Measurements from ENCODE around the gene FOXP1. TPM values are rescaled to one million over a fixed set of nuclear protein-coding genes. Genes with fewer than 3 reads are reported as not detected.
"Not testable (repeated sequence)": the region's sequence is repeated elsewhere in the genome, so short reads cannot be mapped to it uniquely, and the experiment has no call there.

The FOXP1 gene
- total and polyA plus RNA-seq, 3 donors from 2014 or later: 37.8 to 105 (median 75.9) TPM

- WGBS, 2 donors: 54 to 65% methylated on average over 6 of the region's 6 CpGs
- intact Hi-C loops (cut with DNase I; ENCODE audit: low total_unique reads): no loop called here
- H3K4me1 ChIP-seq: peaks cover 2% of the 10 kb centered on the region
- H3K27me3 ChIP-seq: no peaks in the 10 kb centered on the region
- TF ChIP-seq POLR2A (IDR thresholded peaks at IDR 0.05) (no peak), CTCF (IDR thresholded peaks at IDR 0.05) (no peak)
- H3K27ac ChIP-seq: peak overlapping the region in 1 of 2 donors; percentile 66
- H3K9me3 ChIP-seq: no peaks in the 10 kb centered on the region
- DNase-seq: no peak
- H3K4me3 ChIP-seq: no peak overlapping the region
- H3K36me3 ChIP-seq (ENCODE audit: low read depth, missing control alignments): no peaks in the 10 kb centered on the region
Measured at GRCh38 chr3:70981231-70981880, 602.2 kb downstream of the FOXP1 start.

GRCh38 chr3:70980646-70981170, 602.8 kb downstream of the FOXP1 start:
- TF ChIP-seq POLR2A (IDR thresholded peaks at IDR 0.05): no peak
- TF ChIP-seq CTCF (IDR thresholded peaks at IDR 0.05): no peak
- no peaks in the 10 kb centered on the region for H3K9me3 ChIP-seq
- H3K36me3 ChIP-seq (ENCODE audit: low read depth, missing control alignments): no peaks in the 10 kb centered on the region
- 78 to 79% methylated on average over 8 of the region's 8 CpGs for WGBS, 2 donors
- H3K27me3 ChIP-seq: no peaks in the 10 kb centered on the region
- peaks cover 2% of the 10 kb centered on the region for H3K4me1 ChIP-seq
- no peak overlapping the region for H3K27ac ChIP-seq
- intact Hi-C loops (cut with DNase I; ENCODE audit: low total_unique reads): no loop called here
- no peak overlapping the region for H3K4me3 ChIP-seq
- no peak for DNase-seq

- no peak overlapping the region for H3K27ac ChIP-seq
- no peak for DNase-seq
- WGBS, 2 donors: 90 to 91% methylated on average over 7 of the region's 7 CpGs
- no peaks in the 10 kb centered on the region for H3K9me3 ChIP-seq
- H3K4me3 ChIP-seq: no peak overlapping the region
- intact Hi-C loops (cut with DNase I; ENCODE audit: low total_unique reads): no loop called here
- H3K27me3 ChIP-seq: no peaks in the 10 kb centered on the region
- TF ChIP-seq POLR2A (IDR thresholded peaks at IDR 0.05) (no peak), CTCF (IDR thresholded peaks at IDR 0.05) (no peak)
- peaks cover 2% of the 10 kb centered on the region for H3K4me1 ChIP-seq
- no peaks in the 10 kb centered on the region for H3K36me3 ChIP-seq (ENCODE audit: low read depth, missing control alignments)
Measured at GRCh38 chr3:70979983-70980645, 603.4 kb downstream of the FOXP1 start.

GRCh38 chr3:70977712-70978111, 605.8 kb downstream of the FOXP1 start:
- TF ChIP-seq POLR2A (IDR thresholded peaks at IDR 0.05): no peak
- no peak for TF ChIP-seq CTCF (IDR thresholded peaks at IDR 0.05)
- H3K4me1 ChIP-seq: peaks cover under 1% of the 10 kb centered on the region
- intact Hi-C loops (cut with DNase I; ENCODE audit: low total_unique reads): no loop called here
- no peak overlapping the region for H3K27ac ChIP-seq
- H3K27me3 ChIP-seq: no peaks in the 10 kb centered on the region
- no peak for DNase-seq
- 93 to 95% methylated on average over 13 of the region's 13 CpGs for WGBS, 2 donors
- H3K36me3 ChIP-seq (ENCODE audit: low read depth, missing control alignments): no peaks in the 10 kb centered on the region
- no peaks in the 10 kb centered on the region for H3K9me3 ChIP-seq
- no peak overlapping the region for H3K4me3 ChIP-seq

- H3K4me1 ChIP-seq; H3K27ac ChIP-seq; H3K4me3 ChIP-seq; H3K27me3 ChIP-seq; DNase-seq; H3K36me3 ChIP-seq (ENCODE audit: low read depth, missing control alignments); H3K9me3 ChIP-seq; intact Hi-C loops (cut with DNase I; ENCODE audit: low total_unique reads): not testable (repeated sequence)
- 87 to 98% methylated on average over 5 of the region's 5 CpGs for WGBS, 2 donors
Measured at GRCh38 chr3:70975981-70976380, 607.5 kb downstream of the FOXP1 start.
